IPS-18c (cell line): ENCODE data around the gene AMPD3.

ENCODE experiments used
- H3K4me3 ChIP-seq: 2 replicates; pipeline ENCODE4 v1.7.0; 2013; ENCODE audit warnings: low read depth, mild to moderate bottlenecking, low read length, moderate library complexity; ENCODE audit not compliant: insufficient read depth
- H3K9me3 ChIP-seq: one replicate; pipeline ENCODE4 v1.6.1; 2013; ENCODE audit warnings: mild to moderate bottlenecking, low read length, moderate library complexity; ENCODE audit not compliant: control insufficient read depth, insufficient read depth

AMPD3 gene

GRCh38 chr11:10492084-10492483, 37.0 kb downstream of the AMPD3 start:
- no peak overlapping the region for H3K4me3 ChIP-seq
- H3K9me3 ChIP-seq: peaks cover 2% of the 10 kb centered on the region

- H3K4me3 ChIP-seq: no peak overlapping the region; the same call in 1 of the 2 replicates
- peaks cover 2% of the 10 kb centered on the region for H3K9me3 ChIP-seq
Measured at GRCh38 chr11:10493041-10493663, 38.1 kb downstream of the AMPD3 start.

GRCh38 chr11:10494636-10495463, 39.8 kb downstream of the AMPD3 start:
- Histone ChIP-seq H3K9me3 (peaks cover 5% of the 10 kb centered on the region), H3K4me3 (no peak overlapping the region)

DNA sequence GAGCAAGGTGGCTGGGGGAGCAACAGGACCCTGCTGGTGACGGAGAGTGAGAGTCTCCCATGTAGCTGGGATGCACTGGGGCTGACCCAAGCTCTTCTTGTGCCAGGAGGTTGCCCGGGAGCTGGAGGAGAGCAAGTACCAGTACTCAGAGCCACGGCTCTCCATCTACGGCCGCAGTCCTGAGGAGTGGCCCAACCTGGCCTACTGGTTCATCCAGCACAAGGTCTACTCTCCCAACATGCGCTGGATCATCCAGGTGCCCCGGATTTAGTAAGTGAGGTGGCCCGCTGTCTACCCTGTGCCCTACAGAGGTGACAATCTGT, 40.4 kb downstream of the AMPD3 start:
- H3K9me3 ChIP-seq: peaks cover 5% of the 10 kb centered on the region
- no peak overlapping the region for H3K4me3 ChIP-seq

GRCh38 chr11:10496296-10496936, 41.4 kb downstream of the AMPD3 start:
- H3K9me3 ChIP-seq: peaks cover 5% of the 10 kb centered on the region

GRCh38 chr11:10497371-10498021, 42.4 kb downstream of the AMPD3 start:
- peaks cover 5% of the 10 kb centered on the region for H3K9me3 ChIP-seq
- no peak overlapping the region for H3K4me3 ChIP-seq

More at GRCh38 chr11:10496296-10496936, 41.4 kb downstream of the AMPD3 start:
- no peak overlapping the region for H3K4me3 ChIP-seq

GRCh38 chr11:10498022-10498400, 42.9 kb downstream of the AMPD3 start:
- no peak overlapping the region for H3K4me3 ChIP-seq
- peaks cover 4% of the 10 kb centered on the region for H3K9me3 ChIP-seq

- H3K4me3 ChIP-seq: no peak overlapping the region
- peaks cover 3% of the 10 kb centered on the region for H3K9me3 ChIP-seq
Measured at GRCh38 chr11:10498426-10499250, 43.6 kb downstream of the AMPD3 start.

GRCh38 chr11:10499452-10499851, 44.4 kb downstream of the AMPD3 start:
- no peak overlapping the region for H3K4me3 ChIP-seq

DNA sequence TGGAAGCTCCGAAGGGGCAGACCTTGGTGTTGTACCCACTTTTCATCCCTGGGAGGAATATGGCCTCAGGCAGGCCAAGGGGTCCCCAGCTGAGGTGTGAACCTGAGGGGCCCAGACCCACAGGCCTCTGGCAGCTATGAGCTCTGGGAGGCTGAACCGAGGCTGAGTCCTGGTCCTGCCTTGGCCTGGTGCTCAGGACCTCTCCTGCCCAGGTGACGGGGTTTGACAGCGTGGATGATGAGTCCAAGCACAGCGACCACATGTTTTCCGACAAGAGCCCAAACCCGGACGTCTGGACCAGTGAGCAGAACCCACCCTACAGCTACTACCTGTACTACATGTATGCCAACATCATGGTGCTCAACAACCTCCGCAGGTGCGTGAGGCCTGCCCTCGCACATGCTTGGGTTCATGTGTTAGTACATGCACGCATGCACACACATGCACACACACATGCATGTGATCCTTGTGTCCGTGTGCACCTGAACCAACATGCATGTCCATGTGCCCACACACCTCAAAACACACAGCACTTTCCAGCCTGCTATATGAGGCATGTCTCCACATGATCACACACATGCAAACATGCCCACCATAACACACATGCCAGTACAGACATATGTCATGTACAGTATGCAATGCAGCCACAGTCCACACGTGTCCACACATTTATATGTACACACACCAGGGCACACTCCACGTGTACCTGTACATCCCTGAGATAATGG, 45.0 kb downstream of the AMPD3 start:
- Histone ChIP-seq H3K9me3 (peaks cover 3% of the 10 kb centered on the region), H3K4me3 (no peak overlapping the region)

More at GRCh38 chr11:10499452-10499851, 44.4 kb downstream of the AMPD3 start:
- H3K9me3 ChIP-seq: peaks cover 3% of the 10 kb centered on the region

GRCh38 chr11:10500757-10501684, 46.0 kb downstream of the AMPD3 start:
- Histone ChIP-seq H3K9me3 (peaks cover 3% of the 10 kb centered on the region), H3K4me3 (no peak overlapping the region)

GRCh38 chr11:10502065-10502680, 47.1 kb downstream of the AMPD3 start:
- H3K4me3 ChIP-seq: no peak overlapping the region
- H3K9me3 ChIP-seq: peaks cover 3% of the 10 kb centered on the region

GRCh38 chr11:10502770-10503169, 47.7 kb downstream of the AMPD3 start:
- Histone ChIP-seq H3K4me3 (no peak overlapping the region), H3K9me3 (peaks cover 3% of the 10 kb centered on the region)

DNA sequence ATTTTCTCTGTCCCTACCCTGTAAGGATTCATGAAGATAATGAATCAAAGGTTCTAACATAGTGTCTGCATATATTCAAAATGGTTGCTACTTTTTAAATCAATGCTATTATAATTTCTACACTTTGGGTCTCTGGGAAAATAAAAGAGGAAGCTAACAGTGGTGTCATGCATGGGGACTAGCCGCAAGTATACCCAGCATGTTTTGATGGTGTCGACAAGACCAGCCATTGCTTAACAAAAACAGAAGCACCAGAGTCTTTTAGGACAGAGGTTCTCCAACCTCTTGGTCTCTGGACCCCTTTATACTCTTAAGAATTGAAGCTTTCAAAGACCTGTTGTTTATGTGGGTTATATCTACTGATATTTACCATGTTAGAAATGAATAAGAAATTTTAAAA, 48.2 kb downstream of the AMPD3 start:
- Histone ChIP-seq H3K9me3 (peaks cover 3% of the 10 kb centered on the region), H3K4me3 (no peak overlapping the region)
